Liver (tissue), 9 donors: ENCODE data around the gene GPI. TPM values are rescaled to one million over a fixed set of nuclear protein-coding genes. Genes with fewer than 3 reads are reported as not detected.

Source experiments
- DNase-seq: peaks from one replicate; pipeline ENCODE4 v3.0.0-alpha.2; 2017; ENCODE audit warnings: low spot score
- H3K27ac ChIP-seq, 2 donors: one replicate each; pipeline ENCODE4 v1.7.0; 2013; ENCODE audit warnings: inconsistent platforms in 2 of 2, low read length in 2 of 2, control low read depth in 1 of 2, low read depth in 1 of 2, mild to moderate bottlenecking in 1 of 2
- H3K27me3 ChIP-seq, 4 donors: one replicate each; pipeline versions ENCODE4 v1.6.1 to v1.7.0; 2013; ENCODE audit warnings: low read length in 3 of 4, inconsistent platforms in 1 of 4, mild to moderate bottlenecking in 1 of 4, moderate library complexity in 1 of 4; ENCODE audit not compliant: control insufficient read depth in 4 of 4, insufficient read depth in 4 of 4
- H3K36me3 ChIP-seq, 4 donors: one replicate each; pipeline versions ENCODE4 v1.6.1 to v1.7.0; 2013; ENCODE audit warnings: low read length in 3 of 4, mild to moderate bottlenecking in 3 of 4, low read depth in 1 of 4, moderate library complexity in 1 of 4; ENCODE audit not compliant: control insufficient read depth in 4 of 4, insufficient read depth in 3 of 4
- H3K4me1 ChIP-seq, 4 donors: one replicate each; pipeline versions ENCODE4 v1.6.1 to v1.7.0; 2013; ENCODE audit warnings: low read length in 3 of 4, mild to moderate bottlenecking in 3 of 4, moderate library complexity in 1 of 4; ENCODE audit not compliant: control insufficient read depth in 4 of 4, insufficient read depth in 4 of 4
- H3K4me3 ChIP-seq, 3 donors: one replicate each; pipeline versions ENCODE4 v1.6.1 to v1.7.0; 2013; ENCODE audit warnings: low read length in 3 of 3, control low read depth in 1 of 3, low read depth in 1 of 3, mild to moderate bottlenecking in 1 of 3
- H3K9ac ChIP-seq, 2 donors: one replicate each; pipeline ENCODE4 v1.7.0; 2013; ENCODE audit warnings: low read length in 2 of 2, mild to moderate bottlenecking in 2 of 2, moderate library complexity in 2 of 2, control low read depth in 1 of 2, low read depth in 1 of 2
- H3K9me3 ChIP-seq, 4 donors: one replicate each; pipeline versions ENCODE4 v1.6.1 to v1.7.0; 2013; ENCODE audit warnings: low read length in 3 of 4; ENCODE audit not compliant: control insufficient read depth in 4 of 4
- EGR1 ChIP-seq, 2 donors: IDR thresholded peaks; 2 replicates each; pipeline ENCODE4 v1.6.1; 2016 to 2018; ENCODE audit warnings: antibody characterized with exemption in 2 of 2, low read depth in 2 of 2
- FOXA1 ChIP-seq: IDR thresholded peaks from 2 replicates; pipeline ENCODE4 v1.6.1; 2016; ENCODE audit warnings: antibody characterized with exemption
- FOXA2 ChIP-seq: IDR thresholded peaks from 2 replicates; pipeline ENCODE4 v1.6.1; 2016; ENCODE audit warnings: antibody characterized with exemption
- GABPA ChIP-seq, 2 donors: IDR thresholded peaks in 1 of 2; conservative IDR thresholded peaks in 1 of 2; 2 replicates each; pipeline ENCODE4 v1.6.1; 2016; ENCODE audit warnings: antibody characterized with exemption in 2 of 2, mild to moderate bottlenecking in 1 of 2, moderate library complexity in 1 of 2
- HNF4A ChIP-seq, 2 donors: conservative IDR thresholded peaks; 2 replicates each; pipeline ENCODE4 v1.6.1; 2016; ENCODE audit warnings: antibody characterized with exemption in 2 of 2, mild to moderate bottlenecking in 2 of 2
- HNF4G ChIP-seq: IDR thresholded peaks from 2 replicates; pipeline ENCODE4 v1.6.1; 2016; ENCODE audit warnings: antibody characterized with exemption
- JUND ChIP-seq, 2 donors: IDR thresholded peaks; 2 replicates each; pipeline ENCODE4 v1.6.1; 2016; ENCODE audit warnings: antibody characterized with exemption in 2 of 2
- RAD21 ChIP-seq, 2 donors: IDR thresholded peaks; 2 replicates each; pipeline ENCODE4 v1.6.1; 2016; ENCODE audit warnings: antibody characterized with exemption in 2 of 2, mild to moderate bottlenecking in 2 of 2
- RXRA ChIP-seq, 2 donors: IDR thresholded peaks; 2 replicates each; pipeline ENCODE4 v1.6.1; 2017 to 2018; ENCODE audit warnings: antibody characterized with exemption in 2 of 2, mild to moderate bottlenecking in 1 of 2
- SP1 ChIP-seq: IDR thresholded peaks from 2 replicates; pipeline ENCODE4 v1.6.1; 2018; ENCODE audit warnings: antibody characterized with exemption, mild to moderate bottlenecking
- TAF1 ChIP-seq: conservative IDR thresholded peaks from 2 replicates; pipeline ENCODE4 v1.6.1; 2016; ENCODE audit warnings: antibody characterized with exemption, mild to moderate bottlenecking
- YY1 ChIP-seq: IDR thresholded peaks from 2 replicates; pipeline ENCODE4 v1.6.1; 2016; ENCODE audit warnings: antibody characterized with exemption, mild to moderate bottlenecking
- whole genome bisulfite sequencing: extraction: QIAGEN DNeasy Blood & Tissue Kit; methylation state at CpG from one replicate; pipeline ENCODE4 v1.1.7; 2013; 5-methylcytosine and 5-hydroxymethylcytosine counted together
- polyA plus RNA-seq, 2 donors: library from polyadenylated mRNA; stranded (reverse) in 1 of 2; unstranded in 1 of 2; fragments of 200-250 nt in 1 of 2; fragments of >200 nt in 1 of 2; fragmentation: Nextera tagmentation in 1 of 2; extraction: Ambion mirVana in 1 of 2; gene quantifications; one replicate each; pipeline versions ENCODE4 v1.2.1 to v1.2.3, GENCODE V29; 2013 to 2015
- total RNA-seq, 2 donors: library from RNA; depleted of rRNA; stranded (reverse); fragments of >200 nt; gene quantifications; one replicate each; pipeline ENCODE4 v1.2.3, GENCODE V29; 2014
- TF ChIP-seq, protein P1 (sequence below): IDR thresholded peaks from 2 replicates; pipeline ENCODE4 v1.6.1; 2016; ENCODE audit warnings: antibody characterized with exemption
- TF ChIP-seq, protein P2 (sequence below): IDR thresholded peaks from 2 replicates; pipeline ENCODE4 v1.6.1; 2016; ENCODE audit warnings: antibody characterized with exemption
- TF ChIP-seq, protein P3 (sequence below): IDR thresholded peaks from 2 replicates; pipeline ENCODE4 v1.6.1; 2016; ENCODE audit warnings: antibody characterized with exemption
- TF ChIP-seq, protein P4 (sequence below): fragments of 150-350 bp; IDR thresholded peaks from 2 replicates; pipeline ENCODE4 v1.5.1; 2017; ENCODE audit warnings: improper control_type of control experiment, low read depth, low read length; ENCODE audit not compliant: missing input control
- donor health status: healthy.
- donor health status: healthy.
- donor health status: healthy.
- donor health status: healthy.
- donor health status: healthy.

GPI gene
- total and polyA plus RNA-seq, 4 donors, result 61.8 to 191 (median 158) TPM

DNA sequence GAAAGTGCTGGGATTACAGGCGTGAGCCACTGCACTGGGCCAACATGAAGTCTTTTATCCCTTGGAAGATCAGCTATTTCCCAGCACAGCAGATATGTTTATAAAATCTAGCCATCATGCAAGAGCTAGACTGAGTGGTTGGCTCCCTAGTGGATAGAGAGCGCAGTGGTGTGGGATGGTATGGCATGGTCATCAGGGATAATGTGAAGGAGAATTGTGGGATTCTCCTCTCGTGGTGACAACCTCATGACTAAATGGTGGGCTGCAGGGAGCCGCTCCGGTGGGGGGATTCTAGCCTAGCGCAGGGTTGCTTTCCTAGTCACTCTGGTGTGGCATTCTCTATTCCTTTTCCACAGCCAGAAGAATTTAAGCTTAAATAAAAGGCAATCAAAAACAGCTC is 43.3 kb upstream of the GPI start:
- H3K36me3 ChIP-seq, result peaks cover 3 to 19% (median 7%) of the 10 kb centered on the region in 4 donors
- no peak overlapping the region for H3K27ac ChIP-seq
- DNase-seq, result no peak
- H3K9me3 ChIP-seq, result no peaks in the 10 kb centered on the region
- H3K4me3 ChIP-seq, result no peak overlapping the region
- H3K9ac ChIP-seq, result no peak overlapping the region
- H3K27me3 ChIP-seq, result no peaks in the 10 kb centered on the region
- WGBS, result 98% methylated on average over 6 of the region's 6 CpGs
- TF ChIP-seq YY1, result no peak
- no peak for TF ChIP-seq EGR1 (IDR thresholded peaks at IDR 0.05; ENCODE audit: low read depth in 2 of 2)
- no peak for TF ChIP-seq RAD21 (IDR thresholded peaks at IDR 0.05)
- no peak for TF ChIP-seq HNF4A (conservative IDR thresholded peaks at IDR 0.05)
- TF ChIP-seq RXRA (IDR thresholded peaks at IDR 0.05), result no peak
- TF ChIP-seq, protein P1, sequence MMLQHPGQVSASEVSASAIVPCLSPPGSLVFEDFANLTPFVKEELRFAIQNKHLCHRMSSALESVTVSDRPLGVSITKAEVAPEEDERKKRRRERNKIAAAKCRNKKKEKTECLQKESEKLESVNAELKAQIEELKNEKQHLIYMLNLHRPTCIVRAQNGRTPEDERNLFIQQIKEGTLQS, result no peak
- no peak for TF ChIP-seq JUND (IDR thresholded peaks at IDR 0.05)
- no peak for TF ChIP-seq GABPA (IDR thresholded peaks at IDR 0.05 in 1 of 2, conservative IDR thresholded peaks at IDR 0.05 in 1 of 2)
- TF ChIP-seq TAF1, result no peak
- TF ChIP-seq, protein P2, sequence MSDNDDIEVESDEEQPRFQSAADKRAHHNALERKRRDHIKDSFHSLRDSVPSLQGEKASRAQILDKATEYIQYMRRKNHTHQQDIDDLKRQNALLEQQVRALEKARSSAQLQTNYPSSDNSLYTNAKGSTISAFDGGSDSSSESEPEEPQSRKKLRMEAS, result no peak
- TF ChIP-seq HNF4G, result no peak
- H3K4me1 ChIP-seq, result peaks cover 0 to 5% (median 2%) of the 10 kb centered on the region in 4 donors

DNA sequence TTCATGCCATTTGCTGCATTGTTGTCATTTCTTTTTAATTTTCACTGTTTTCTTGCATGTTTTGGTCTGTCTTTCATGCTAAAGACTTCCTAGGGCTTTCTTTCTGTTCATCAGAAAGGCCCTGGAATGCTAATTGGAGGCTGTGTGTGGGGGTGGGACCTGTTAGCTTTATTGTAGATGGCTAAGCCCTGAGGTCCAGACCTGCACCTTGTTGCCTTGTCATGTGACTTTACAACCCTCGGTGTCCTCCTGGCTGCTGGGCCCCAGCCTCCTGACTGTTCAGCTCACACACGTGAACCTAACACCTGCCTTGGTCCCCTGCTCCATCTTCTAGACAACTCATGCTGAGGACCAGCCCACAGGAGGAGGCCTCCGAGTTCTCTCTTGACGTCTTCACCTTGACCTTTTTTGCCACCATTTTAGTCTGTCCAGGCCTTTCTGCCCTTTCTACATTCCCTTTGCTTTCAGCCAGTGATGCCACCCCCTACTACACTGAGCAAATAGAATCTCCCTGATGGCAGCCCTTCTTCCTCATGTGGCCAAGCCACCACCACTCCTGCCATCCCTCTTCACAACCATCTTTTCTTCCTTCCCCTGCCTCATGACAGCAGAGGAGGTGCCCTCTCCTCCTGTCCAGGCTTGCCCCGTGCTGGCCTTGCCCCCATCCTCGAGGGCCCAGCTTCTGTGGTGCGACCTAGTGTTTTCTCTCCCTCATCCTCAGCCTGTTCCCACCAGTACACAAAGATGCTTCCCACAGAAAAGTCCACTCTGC is 41.4 kb upstream of the GPI start:
- H3K27ac ChIP-seq, result no peak overlapping the region
- H3K4me1 ChIP-seq, result peaks cover 0 to 8% (median 4%) of the 10 kb centered on the region in 4 donors
- TF ChIP-seq, protein P2, result no peak
- TF ChIP-seq HNF4G (no peak), FOXA1 (no peak), YY1 (no peak), GABPA (IDR thresholded peaks at IDR 0.05 in 1 of 2, conservative IDR thresholded peaks at IDR 0.05 in 1 of 2) (no peak), TAF1 (no peak), HNF4A (conservative IDR thresholded peaks at IDR 0.05) (no peak), JUND (IDR thresholded peaks at IDR 0.05) (no peak)
- TF ChIP-seq, protein P3, sequence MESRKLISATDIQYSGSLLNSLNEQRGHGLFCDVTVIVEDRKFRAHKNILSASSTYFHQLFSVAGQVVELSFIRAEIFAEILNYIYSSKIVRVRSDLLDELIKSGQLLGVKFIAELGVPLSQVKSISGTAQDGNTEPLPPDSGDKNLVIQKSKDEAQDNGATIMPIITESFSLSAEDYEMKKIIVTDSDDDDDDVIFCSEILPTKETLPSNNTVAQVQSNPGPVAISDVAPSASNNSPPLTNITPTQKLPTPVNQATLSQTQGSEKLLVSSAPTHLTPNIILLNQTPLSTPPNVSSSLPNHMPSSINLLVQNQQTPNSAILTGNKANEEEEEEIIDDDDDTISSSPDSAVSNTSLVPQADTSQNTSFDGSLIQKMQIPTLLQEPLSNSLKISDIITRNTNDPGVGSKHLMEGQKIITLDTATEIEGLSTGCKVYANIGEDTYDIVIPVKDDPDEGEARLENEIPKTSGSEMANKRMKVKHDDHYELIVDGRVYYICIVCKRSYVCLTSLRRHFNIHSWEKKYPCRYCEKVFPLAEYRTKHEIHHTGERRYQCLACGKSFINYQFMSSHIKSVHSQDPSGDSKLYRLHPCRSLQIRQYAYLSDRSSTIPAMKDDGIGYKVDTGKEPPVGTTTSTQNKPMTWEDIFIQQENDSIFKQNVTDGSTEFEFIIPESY, result no peak
- H3K4me3 ChIP-seq, result no peak overlapping the region
- 93% methylated on average over 7 of the region's 7 CpGs for WGBS
- H3K27me3 ChIP-seq, result no peaks in the 10 kb centered on the region
- no peak for DNase-seq
- H3K9ac ChIP-seq, result no peak overlapping the region
- H3K9me3 ChIP-seq, result no peaks in the 10 kb centered on the region
- peaks cover 3 to 26% (median 11%) of the 10 kb centered on the region in 4 donors for H3K36me3 ChIP-seq

DNA sequence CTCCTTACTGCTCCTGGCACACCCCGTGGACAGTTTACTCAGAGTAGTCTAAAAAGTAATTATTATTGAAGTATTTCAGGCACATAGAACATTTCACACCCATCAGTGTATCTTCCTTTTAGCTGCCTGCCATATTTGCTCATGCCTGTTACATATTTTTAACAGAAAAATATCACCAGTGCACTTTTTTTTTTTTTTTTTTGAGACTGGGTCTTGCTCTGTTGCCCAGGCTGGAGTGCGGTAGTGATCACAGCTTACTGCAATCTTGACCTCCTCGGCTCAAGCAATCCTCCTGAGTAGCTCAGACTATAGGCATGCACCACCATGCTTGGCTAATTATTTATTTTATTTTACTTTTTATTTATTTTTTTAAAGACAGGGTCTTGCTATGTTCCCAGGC is 40.7 kb upstream of the GPI start:
- Histone ChIP-seq H3K27me3 (no peaks in the 10 kb centered on the region), H3K9ac (no peak overlapping the region), H3K4me3 (no peak overlapping the region), H3K9me3 (no peaks in the 10 kb centered on the region), H3K4me1 (peaks cover 0 to 14% (median 6%) of the 10 kb centered on the region in 4 donors), H3K27ac (no peak overlapping the region), H3K36me3 (peaks cover 3 to 26% (median 11%) of the 10 kb centered on the region in 4 donors)
- TF ChIP-seq SP1 (no peak), FOXA2 (no peak), HNF4G (no peak), HNF4A (conservative IDR thresholded peaks at IDR 0.05) (no peak), FOXA1 (no peak), GABPA (IDR thresholded peaks at IDR 0.05 in 1 of 2, conservative IDR thresholded peaks at IDR 0.05 in 1 of 2) (no peak), JUND (IDR thresholded peaks at IDR 0.05) (no peak)
- TF ChIP-seq, protein P2, result no peak
- TF ChIP-seq, protein P4, sequence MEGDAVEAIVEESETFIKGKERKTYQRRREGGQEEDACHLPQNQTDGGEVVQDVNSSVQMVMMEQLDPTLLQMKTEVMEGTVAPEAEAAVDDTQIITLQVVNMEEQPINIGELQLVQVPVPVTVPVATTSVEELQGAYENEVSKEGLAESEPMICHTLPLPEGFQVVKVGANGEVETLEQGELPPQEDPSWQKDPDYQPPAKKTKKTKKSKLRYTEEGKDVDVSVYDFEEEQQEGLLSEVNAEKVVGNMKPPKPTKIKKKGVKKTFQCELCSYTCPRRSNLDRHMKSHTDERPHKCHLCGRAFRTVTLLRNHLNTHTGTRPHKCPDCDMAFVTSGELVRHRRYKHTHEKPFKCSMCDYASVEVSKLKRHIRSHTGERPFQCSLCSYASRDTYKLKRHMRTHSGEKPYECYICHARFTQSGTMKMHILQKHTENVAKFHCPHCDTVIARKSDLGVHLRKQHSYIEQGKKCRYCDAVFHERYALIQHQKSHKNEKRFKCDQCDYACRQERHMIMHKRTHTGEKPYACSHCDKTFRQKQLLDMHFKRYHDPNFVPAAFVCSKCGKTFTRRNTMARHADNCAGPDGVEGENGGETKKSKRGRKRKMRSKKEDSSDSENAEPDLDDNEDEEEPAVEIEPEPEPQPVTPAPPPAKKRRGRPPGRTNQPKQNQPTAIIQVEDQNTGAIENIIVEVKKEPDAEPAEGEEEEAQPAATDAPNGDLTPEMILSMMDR, result no peak
- DNase-seq, result no peak
- 96% methylated on average over 3 of the region's 3 CpGs for WGBS
